NCI-H2107 treated with DMSO at 0.1 percent for 48 hours (cell line): ENCODE measurements around the gene POTEB.
"Not testable (repeated sequence)": the region's sequence is repeated elsewhere in the genome, so short reads cannot be mapped to it uniquely, and the experiment has no call there.

Experiments
- DNase-seq: peaks from one replicate; lab custom pipeline; 2025; ENCODE audit not compliant: unreplicated experiment; lab: John Stamatoyannopoulos, UW

POTEB gene

DNA sequence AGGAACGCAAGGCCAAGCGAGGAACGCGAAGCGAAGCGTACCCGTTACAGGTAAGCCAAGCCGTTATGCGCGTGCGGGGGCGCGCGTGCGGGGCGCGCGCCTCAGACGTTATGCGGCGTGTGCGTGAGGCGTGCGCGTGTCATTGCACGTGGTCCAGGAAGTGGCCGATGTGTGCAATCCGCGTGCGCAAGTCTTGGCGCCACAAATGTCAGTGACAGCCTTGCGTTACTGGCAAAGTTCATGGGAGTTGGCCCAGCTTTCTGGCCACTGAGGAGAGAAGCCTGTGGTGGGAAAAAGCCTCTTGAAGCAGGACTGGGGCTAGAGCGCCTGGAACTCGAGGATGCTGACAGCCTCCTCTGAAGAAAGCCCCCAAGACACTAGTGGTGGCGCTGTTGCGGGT lies at the start of gene POTEB:
Gene POTEB (minus strand): TSS at position 101 of the 400 bp plus-strand sequence. CDS start 489 bp downstream, outside the sequence.
- DNase-seq = not testable (repeated sequence)

GRCh38 chr15:21890955-21891354 lies 13.4 kb upstream of the POTEB start:
- not testable (repeated sequence) for DNase-seq

- not testable (repeated sequence) for DNase-seq
Observed at GRCh38 chr15:21889542-21889941, 12.0 kb upstream of the POTEB start.

- DNase-seq = not testable (repeated sequence)
Observed at GRCh38 chr15:21838831-21839230, 38.7 kb downstream of the POTEB start.
